CD4-positive, CD25-positive, alpha-beta regulatory T cell (primary cell): ENCODE results near the gene TAF1B. TPM values are rescaled to one million over a fixed set of nuclear protein-coding genes. Genes with fewer than 3 reads are reported as not detected.
A peak's percentile ranks its signal among the peaks of the same experiment; 100 is the strongest.

Experiments
- ATAC-seq, 2 donors: fragments of 150-1000 bp; cut with Tn5 transposase; one replicate each; pipeline ENCODE4 v1.10.0; 2021; ENCODE audit warnings: low read depth in 2 of 2, moderate number of reproducible peaks in 2 of 2, moderate library complexity in 1 of 2
- DNase-seq, 3 donors: peaks; one replicate each; pipeline versions ENCODE4 v3.0.0 to v3.0.0-alpha.2; 2012 to 2022; ENCODE audit warnings: mixed read lengths in 1 of 3
- H3K27ac ChIP-seq: one replicate; pipeline ENCODE4 v1.7.0; 2013; ENCODE audit warnings: mild to moderate bottlenecking, low read length; ENCODE audit not compliant: insufficient read depth, poor library complexity, severe bottlenecking
- H3K27me3 ChIP-seq: one replicate; pipeline ENCODE4 v1.7.0; 2013; ENCODE audit warnings: low read length; ENCODE audit not compliant: control insufficient read depth, insufficient read depth
- H3K36me3 ChIP-seq: one replicate; pipeline ENCODE4 v1.7.0; 2013; ENCODE audit warnings: mild to moderate bottlenecking, low read length, moderate library complexity; ENCODE audit not compliant: control insufficient read depth, insufficient read depth
- H3K4me1 ChIP-seq: 2 replicates; pipeline ENCODE4 v1.7.0; 2013; ENCODE audit warnings: mild to moderate bottlenecking, low read length; ENCODE audit not compliant: insufficient read depth, control insufficient read depth, poor library complexity, severe bottlenecking
- H3K4me3 ChIP-seq: one replicate; pipeline ENCODE4 v1.7.0; 2013; ENCODE audit warnings: low read depth, mild to moderate bottlenecking, low read length, moderate library complexity
- H3K9me3 ChIP-seq, 2 experiments: 1 replicate in 1 of 2; 2 replicates in 1 of 2; pipeline ENCODE4 v1.7.0; 2013; ENCODE audit warnings: low read length in 2 of 2, mild to moderate bottlenecking in 1 of 2, moderate library complexity in 1 of 2; ENCODE audit not compliant: control insufficient read depth in 2 of 2
- H3K27ac Mint-ChIP-seq, 3 donors: one replicate each; pipeline ENCODE4 v1.8.0; 2020 to 2022; ENCODE audit warnings: mild to moderate bottlenecking in 3 of 3, mixed read lengths in 3 of 3, moderate library complexity in 2 of 3
- H3K27me3 Mint-ChIP-seq: one replicate; pipeline ENCODE4 v1.8.0; 2022; ENCODE audit warnings: mild to moderate bottlenecking, mixed read lengths
- H3K36me3 Mint-ChIP-seq: one replicate; pipeline ENCODE4 v1.8.0; 2020; ENCODE audit warnings: mixed read lengths
- H3K4me1 Mint-ChIP-seq, 4 donors: one replicate each; pipeline ENCODE4 v1.8.0; 2020 to 2022; ENCODE audit warnings: mixed read lengths in 4 of 4, mild to moderate bottlenecking in 1 of 4
- H3K4me3 Mint-ChIP-seq, 4 donors: one replicate each; pipeline ENCODE4 v1.8.0; 2020 to 2022; ENCODE audit warnings: mild to moderate bottlenecking in 4 of 4, mixed read lengths in 4 of 4, moderate library complexity in 3 of 4
- H3K9me3 Mint-ChIP-seq, 7 donors: one replicate each; pipeline ENCODE4 v1.8.0; 2020 to 2022; ENCODE audit warnings: mixed read lengths in 7 of 7, mild to moderate bottlenecking in 3 of 7, moderate library complexity in 2 of 7
- polyA plus RNA-seq, 4 donors: library from polyadenylated mRNA; unstranded; fragments of 300-500 nt; fragmentation: Illumina TruSeq; gene quantifications; one replicate each; pipeline ENCODE4 v1.2.3, GENCODE V29; 2021
- total RNA-seq: library from RNA; stranded (reverse); gene quantifications from one replicate; pipeline ENCODE4 v1.2.3, GENCODE V29; 2022

TAF1B gene
- total and polyA plus RNA-seq, 5 donors from 2014 or later: 9.1 to 23.9 (median 12.0) TPM

DNA sequence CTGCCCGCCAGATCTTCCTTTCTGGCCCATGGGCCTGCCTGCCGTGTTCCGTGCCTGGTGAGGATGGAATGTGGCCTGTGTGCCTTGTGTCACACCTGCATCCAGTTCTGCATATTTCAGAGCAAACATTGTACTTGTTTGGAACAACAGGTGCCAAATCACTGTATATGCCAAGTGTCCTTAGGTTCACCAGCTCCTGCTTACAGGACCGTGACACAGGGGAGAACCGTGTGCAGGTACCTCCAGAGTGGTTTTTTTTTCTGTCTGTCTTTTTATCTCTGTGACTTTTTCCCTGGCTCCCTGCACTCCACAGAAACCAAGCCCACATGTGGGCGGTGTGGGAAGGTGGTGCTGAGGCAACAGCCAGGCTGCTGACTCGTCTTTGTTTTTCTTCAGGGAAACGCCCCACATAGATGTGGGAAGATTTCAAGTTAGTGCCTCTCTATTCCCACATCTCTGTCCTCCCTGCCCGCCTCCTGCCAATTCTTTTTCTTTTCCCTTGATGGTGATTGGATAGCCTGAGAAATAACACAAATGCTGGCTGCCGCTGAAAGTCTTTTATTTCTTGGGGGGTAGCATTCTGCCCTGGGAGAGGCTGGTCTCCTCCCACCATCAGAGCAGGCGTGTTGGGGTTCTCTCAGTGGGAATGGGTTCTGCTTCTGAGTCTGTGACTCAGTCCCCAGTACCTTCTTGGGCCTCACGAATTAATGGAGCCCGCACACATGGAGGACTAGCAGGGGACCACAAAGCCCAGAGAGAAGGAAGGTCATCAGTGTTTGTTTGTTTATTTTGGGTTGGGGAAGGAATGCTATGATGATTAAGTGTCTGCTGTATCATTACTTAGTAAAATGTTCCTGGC is 129.6 kb downstream of the TAF1B start:
- Histone ChIP-seq H3K27ac (no peak overlapping the region), H3K36me3 (no peaks in the 10 kb centered on the region), H3K9me3 (no peaks in the 10 kb centered on the region), H3K4me1 (no peaks in the 10 kb centered on the region), H3K4me3 (no peak overlapping the region), H3K27me3 (peaks cover 2% of the 10 kb centered on the region)
- no peaks in the 10 kb centered on the region for H3K4me1 Mint-ChIP-seq
- peaks cover 0 to 2% (median 0%) of the 10 kb centered on the region in 7 donors for H3K9me3 Mint-ChIP-seq
- no peaks in the 10 kb centered on the region for H3K36me3 Mint-ChIP-seq
- H3K27ac Mint-ChIP-seq: no peak overlapping the region
- no peak for ATAC-seq
- no peak overlapping the region for H3K4me3 Mint-ChIP-seq
- peaks cover 4% of the 10 kb centered on the region for H3K27me3 Mint-ChIP-seq
- DNase-seq: no peak

DNA sequence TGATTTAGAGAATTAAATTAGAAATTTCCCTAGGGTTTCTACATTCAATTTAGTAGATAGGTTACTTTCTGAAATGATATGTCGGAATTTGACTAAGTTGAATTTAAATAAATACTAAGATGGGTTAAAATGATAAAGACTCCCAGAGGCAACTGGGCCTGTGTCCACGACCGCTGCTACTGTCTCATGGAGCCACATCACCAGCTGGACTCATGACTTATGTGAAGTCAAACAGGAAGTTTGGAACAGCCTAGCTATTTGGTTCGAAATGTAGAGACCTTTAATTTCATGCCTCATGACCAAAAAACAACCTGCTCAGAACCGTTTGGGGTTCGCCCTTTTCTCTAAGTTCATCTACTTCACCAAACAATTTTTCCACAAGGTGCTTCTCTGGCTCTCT is 130.4 kb downstream of the TAF1B start:
- H3K27ac ChIP-seq: no peak overlapping the region
- peaks cover 0 to 2% (median 0%) of the 10 kb centered on the region in 7 donors for H3K9me3 Mint-ChIP-seq
- H3K27me3 ChIP-seq: peaks cover 5% of the 10 kb centered on the region
- H3K36me3 Mint-ChIP-seq: no peaks in the 10 kb centered on the region
- H3K27me3 Mint-ChIP-seq: peaks cover 7% of the 10 kb centered on the region
- H3K4me3 ChIP-seq: no peak overlapping the region
- H3K27ac Mint-ChIP-seq: no peak overlapping the region
- ATAC-seq (no peak), DNase-seq (no peak)
- H3K9me3 ChIP-seq: no peaks in the 10 kb centered on the region
- no peak overlapping the region for H3K4me3 Mint-ChIP-seq
- H3K36me3 ChIP-seq: no peaks in the 10 kb centered on the region
- peaks cover 0 to 7% (median 0%) of the 10 kb centered on the region in 4 donors for H3K4me1 Mint-ChIP-seq
- no peaks in the 10 kb centered on the region for H3K4me1 ChIP-seq

DNA sequence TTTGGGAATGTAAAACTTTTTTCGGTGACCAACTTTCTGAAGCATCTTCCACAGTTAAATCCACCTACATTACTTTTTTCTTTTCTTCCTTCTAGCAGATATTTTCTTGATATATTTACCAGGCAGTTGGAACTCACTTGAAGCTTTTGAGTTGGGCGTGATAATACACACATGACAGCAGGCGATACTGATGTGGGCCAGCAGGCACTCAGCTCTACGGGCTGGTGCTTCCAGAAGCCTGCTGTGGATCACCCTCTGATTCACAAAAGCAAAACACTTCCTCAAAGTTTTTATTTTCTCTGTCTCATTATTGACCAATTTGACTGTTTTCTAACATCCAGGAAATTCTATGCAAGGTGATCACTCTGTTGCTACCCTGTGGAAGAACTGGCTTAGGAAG is 131.1 kb downstream of the TAF1B start:
- no peak for ATAC-seq
- peaks cover 0 to 2% (median 0%) of the 10 kb centered on the region in 7 donors for H3K9me3 Mint-ChIP-seq
- Histone ChIP-seq H3K36me3 (no peaks in the 10 kb centered on the region), H3K27me3 (peaks cover 5% of the 10 kb centered on the region), H3K4me3 (no peak overlapping the region), H3K27ac (no peak overlapping the region), H3K9me3 (no peaks in the 10 kb centered on the region), H3K4me1 (no peaks in the 10 kb centered on the region)
- no peaks in the 10 kb centered on the region for H3K36me3 Mint-ChIP-seq
- no peak overlapping the region for H3K4me3 Mint-ChIP-seq
- H3K27ac Mint-ChIP-seq: no peak overlapping the region
- DNase-seq: no peak
- peaks cover 8% of the 10 kb centered on the region for H3K27me3 Mint-ChIP-seq
- peaks cover 0 to 7% (median 0%) of the 10 kb centered on the region in 4 donors for H3K4me1 Mint-ChIP-seq

GRCh38 chr2:9975328-9975727 is 132.1 kb downstream of the TAF1B start:
- Mint-ChIP-seq H3K4me1 (peaks cover 0 to 13% (median 3%) of the 10 kb centered on the region in 4 donors), H3K9me3 (peaks cover 0 to 2% (median 0%) of the 10 kb centered on the region in 7 donors), H3K27ac (no peak overlapping the region), H3K4me3 (no peak overlapping the region), H3K27me3 (peaks cover 8% of the 10 kb centered on the region), H3K36me3 (no peaks in the 10 kb centered on the region)
- Histone ChIP-seq H3K27ac (no peak overlapping the region), H3K4me3 (no peak overlapping the region), H3K27me3 (peaks cover 5% of the 10 kb centered on the region), H3K36me3 (no peaks in the 10 kb centered on the region), H3K4me1 (peaks cover 5% of the 10 kb centered on the region), H3K9me3 (no peaks in the 10 kb centered on the region)
- DNase-seq (no peak), ATAC-seq (no peak)

DNA sequence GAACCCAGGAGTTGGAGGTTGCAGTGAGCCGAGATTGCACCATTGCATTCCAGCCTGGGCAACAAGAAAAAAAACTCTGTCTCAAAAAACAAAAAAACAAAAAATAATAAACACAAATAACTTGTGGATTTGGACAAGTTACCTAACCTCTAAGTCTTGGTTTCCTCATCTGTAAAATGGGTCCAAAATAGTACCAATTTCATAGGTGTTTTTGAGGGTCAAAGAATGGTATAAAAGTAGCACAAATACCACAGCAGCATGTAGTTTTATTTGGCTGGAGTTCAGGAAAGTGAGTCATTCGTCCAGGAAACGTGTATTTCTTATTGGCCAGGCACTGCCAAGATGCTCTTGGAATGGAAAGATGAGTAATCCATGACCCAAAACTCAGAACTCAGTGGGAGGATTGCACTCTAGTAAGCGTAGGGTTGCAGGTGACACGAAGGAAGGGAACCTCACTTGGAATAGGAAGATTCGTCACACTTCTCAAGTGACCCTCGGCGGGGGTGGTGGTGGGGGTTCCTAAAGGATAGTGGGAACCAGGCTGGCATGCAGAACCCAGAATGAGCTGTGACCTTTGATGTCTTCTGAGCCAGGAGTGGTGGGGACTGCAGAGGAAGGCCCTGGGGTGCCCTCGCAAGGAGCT is 132.7 kb downstream of the TAF1B start:
- Mint-ChIP-seq H3K9me3 (peaks cover 0 to 2% (median 0%) of the 10 kb centered on the region in 7 donors), H3K4me3 (no peak overlapping the region), H3K36me3 (no peaks in the 10 kb centered on the region), H3K27ac (no peak overlapping the region), H3K4me1 (peaks cover 0 to 13% (median 3%) of the 10 kb centered on the region in 4 donors), H3K27me3 (peaks cover 12% of the 10 kb centered on the region)
- Histone ChIP-seq H3K9me3 (no peaks in the 10 kb centered on the region), H3K27me3 (peaks cover 5% of the 10 kb centered on the region), H3K27ac (no peak overlapping the region), H3K36me3 (no peaks in the 10 kb centered on the region), H3K4me1 (peaks cover 5% of the 10 kb centered on the region), H3K4me3 (no peak overlapping the region)
- DNase-seq (no peak), ATAC-seq (no peak)

DNA sequence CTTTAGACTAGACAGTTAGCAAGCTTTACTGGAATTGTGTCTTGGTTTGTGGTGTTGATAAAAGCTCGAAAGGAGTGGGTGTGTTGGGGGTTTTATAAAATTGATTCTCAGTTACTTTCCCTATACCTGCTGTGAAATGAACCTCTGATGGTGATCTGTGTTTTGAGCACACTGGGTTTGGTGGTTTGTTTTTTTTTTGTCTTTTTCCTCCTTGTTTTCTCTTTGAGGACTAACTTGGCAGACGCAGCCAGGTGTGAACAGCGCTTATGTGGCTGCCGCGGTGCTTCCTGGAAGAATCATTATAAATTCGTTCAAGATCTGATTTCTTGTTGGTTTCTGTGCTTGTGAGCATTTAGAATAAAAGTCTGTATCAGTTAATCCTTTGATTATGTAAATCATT is 136.7 kb downstream of the TAF1B start:
- Mint-ChIP-seq H3K27me3 (peaks cover 12% of the 10 kb centered on the region), H3K4me1 (peaks cover 4 to 22% (median 8%) of the 10 kb centered on the region in 4 donors), H3K9me3 (peaks cover 0 to 2% (median 0%) of the 10 kb centered on the region in 7 donors), H3K27ac (no peak overlapping the region), H3K36me3 (no peaks in the 10 kb centered on the region), H3K4me3 (no peak overlapping the region)
- Histone ChIP-seq H3K36me3 (no peaks in the 10 kb centered on the region), H3K9me3 (no peaks in the 10 kb centered on the region), H3K4me3 (peak overlapping the region; percentile 16), H3K27me3 (peaks cover 8% of the 10 kb centered on the region), H3K27ac (no peak overlapping the region), H3K4me1 (peaks cover 11% of the 10 kb centered on the region)
- no peak for ATAC-seq
- peak in 1 of 3 donors; percentile 32 for DNase-seq

GRCh38 chr2:9980520-9980919 is 137.2 kb downstream of the TAF1B start:
- no peak overlapping the region for H3K27ac ChIP-seq
- peaks cover 4 to 27% (median 8%) of the 10 kb centered on the region in 4 donors for H3K4me1 Mint-ChIP-seq
- no peak overlapping the region for H3K4me3 Mint-ChIP-seq

More at GRCh38 chr2:9980520-9980919, 137.2 kb downstream of the TAF1B start:
- H3K4me1 ChIP-seq: peaks cover 11% of the 10 kb centered on the region
- peaks cover 8% of the 10 kb centered on the region for H3K27me3 ChIP-seq
- H3K9me3 Mint-ChIP-seq: peaks cover 0 to 2% (median 0%) of the 10 kb centered on the region in 7 donors
- DNase-seq (no peak), ATAC-seq (no peak)
- no peak overlapping the region for H3K4me3 ChIP-seq
- H3K36me3 Mint-ChIP-seq: no peaks in the 10 kb centered on the region
- no peaks in the 10 kb centered on the region for H3K9me3 ChIP-seq
- no peak overlapping the region for H3K27ac Mint-ChIP-seq
- peaks cover 12% of the 10 kb centered on the region for H3K27me3 Mint-ChIP-seq
- H3K36me3 ChIP-seq: no peaks in the 10 kb centered on the region
